GM19395 (cell line): ENCODE results near the gene UBALD2.
"Not testable (repeated sequence)": the region's sequence is repeated elsewhere in the genome, so short reads cannot be mapped to it uniquely, and the experiment has no call there.

Source experiments
- ATAC-seq: cut with Tn5 transposase; IDR thresholded peaks from one replicate; pipeline ENCODE4 v1.9.1; 2021; ENCODE audit warnings: mild to moderate bottlenecking, moderate library complexity; ENCODE audit not compliant: unreplicated experiment

UBALD2 gene

DNA sequence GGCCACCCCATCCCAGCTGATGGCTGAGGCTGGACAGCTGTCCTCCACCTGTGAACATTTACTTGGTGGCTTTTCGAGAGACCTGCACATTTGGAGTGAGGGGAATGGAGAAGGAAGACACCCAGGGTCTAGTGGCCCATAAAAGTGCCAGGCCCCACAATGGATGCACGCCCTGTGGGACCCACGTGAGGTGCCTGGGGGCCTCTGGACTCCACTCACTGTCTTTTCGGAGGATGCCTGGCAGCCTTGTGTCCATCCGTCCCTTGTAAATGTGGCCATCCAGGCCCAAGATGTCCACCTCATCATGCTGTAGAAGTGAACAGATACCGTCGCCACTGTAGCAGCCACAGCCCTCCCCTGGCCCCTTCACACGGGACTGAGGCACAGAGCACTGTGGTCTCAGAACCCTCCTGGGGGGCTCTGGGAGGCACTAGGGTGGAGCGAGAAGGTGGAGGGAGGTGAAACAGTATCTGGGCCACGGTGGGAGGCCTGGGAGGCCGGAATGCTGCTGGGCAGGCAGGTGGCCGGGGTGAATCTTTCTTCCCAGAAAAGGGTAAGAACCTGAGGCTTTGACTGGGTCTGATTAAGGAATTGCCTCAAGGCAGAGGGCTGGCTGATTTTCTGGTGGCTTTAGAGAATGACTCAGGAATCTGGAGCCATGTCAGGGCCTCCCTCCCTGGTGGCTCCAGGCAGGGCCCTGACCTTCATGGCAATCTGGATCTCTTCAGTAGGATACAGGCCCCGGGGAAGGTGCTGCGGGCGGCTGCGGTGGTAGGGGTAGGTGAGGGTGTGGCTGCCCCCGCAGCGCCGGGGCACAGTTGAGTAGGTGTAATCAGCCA is 11.5 kb downstream of the UBALD2 start:
- no peak for ATAC-seq

DNA sequence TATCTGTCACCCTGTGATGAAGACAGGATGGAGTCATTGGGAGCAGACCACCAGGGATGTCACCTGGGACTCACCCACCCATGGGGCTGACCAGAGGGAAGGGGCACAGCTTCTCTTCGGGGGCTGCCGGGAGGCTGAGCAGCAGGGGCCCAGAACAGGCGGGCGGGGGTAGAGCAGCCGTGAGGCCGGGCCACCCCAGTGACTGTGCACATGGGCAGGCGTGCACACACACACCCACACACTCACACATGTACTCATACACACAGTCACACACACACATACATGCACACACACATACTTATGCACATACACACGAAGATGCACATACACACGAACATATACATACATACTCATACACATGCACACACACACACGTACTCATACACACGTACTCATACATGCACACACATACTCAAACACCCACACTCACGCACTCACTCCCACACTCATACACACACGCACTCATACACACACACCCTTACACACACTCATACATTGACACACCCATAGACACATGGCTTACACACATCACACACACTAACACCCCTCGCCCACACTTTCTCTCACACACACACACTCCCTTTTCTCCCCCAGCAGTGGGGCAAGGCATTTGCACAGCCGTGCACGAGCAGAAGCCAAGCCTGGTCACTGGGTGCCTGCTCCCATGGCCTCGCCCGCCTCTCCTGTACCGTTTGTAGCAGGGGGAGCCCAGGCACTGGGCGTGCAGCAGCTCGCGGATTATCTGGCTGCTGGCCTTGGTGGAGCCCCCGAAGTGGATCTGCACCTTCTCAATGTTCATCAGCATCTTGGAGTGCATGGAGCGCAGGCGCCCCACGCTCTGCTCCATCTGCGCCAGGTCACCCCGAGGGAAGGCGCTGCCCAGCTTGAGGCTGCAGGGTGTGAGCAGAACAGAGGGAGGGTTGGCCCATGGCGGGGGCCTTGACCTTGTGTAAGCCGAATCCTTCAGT is 12.4 kb downstream of the UBALD2 start:
- no peak for ATAC-seq

- ATAC-seq = no peak
These were observed 13.2 kb downstream of the UBALD2 start for GRCh38 chr17:76278268-76278908.

DNA sequence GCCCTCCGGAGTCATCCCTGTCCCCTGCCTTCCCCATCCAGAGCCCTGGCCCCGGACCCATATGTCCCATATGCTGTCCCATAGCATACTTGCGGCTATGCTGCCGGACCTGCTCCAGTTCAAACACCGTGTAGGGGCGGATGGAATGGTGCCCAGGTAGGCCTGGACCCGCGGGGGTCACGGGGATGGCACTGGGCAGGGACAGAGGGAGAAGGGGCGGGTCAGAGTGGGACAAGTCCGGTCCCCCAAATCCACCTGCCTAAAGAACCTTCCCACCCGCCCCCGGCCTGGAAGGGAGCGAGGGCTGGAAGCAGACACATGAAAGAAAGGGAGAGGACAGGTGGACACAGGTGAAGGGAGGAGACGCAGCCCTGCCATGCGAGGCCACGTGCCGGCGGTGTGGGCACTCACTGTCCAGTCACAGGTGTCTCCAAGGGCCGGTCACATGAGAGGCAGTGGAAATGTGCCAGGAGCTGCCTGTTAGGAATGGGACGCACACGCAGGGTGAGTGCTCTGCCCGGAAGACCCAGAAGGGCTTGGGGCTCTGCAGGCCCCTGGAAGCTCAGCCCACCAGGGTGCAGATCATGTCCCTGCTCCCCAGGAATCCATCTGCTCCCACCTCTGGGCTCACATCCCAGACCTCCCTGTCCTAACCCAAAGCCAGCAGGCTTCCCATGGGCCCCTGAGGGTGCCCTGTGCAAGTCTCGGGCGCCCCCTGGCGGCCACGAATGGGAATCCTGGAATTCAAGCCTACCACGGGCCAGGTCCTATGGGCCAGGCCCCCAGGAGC is 14.0 kb downstream of the UBALD2 start:
- ATAC-seq = peak; percentile 62

DNA sequence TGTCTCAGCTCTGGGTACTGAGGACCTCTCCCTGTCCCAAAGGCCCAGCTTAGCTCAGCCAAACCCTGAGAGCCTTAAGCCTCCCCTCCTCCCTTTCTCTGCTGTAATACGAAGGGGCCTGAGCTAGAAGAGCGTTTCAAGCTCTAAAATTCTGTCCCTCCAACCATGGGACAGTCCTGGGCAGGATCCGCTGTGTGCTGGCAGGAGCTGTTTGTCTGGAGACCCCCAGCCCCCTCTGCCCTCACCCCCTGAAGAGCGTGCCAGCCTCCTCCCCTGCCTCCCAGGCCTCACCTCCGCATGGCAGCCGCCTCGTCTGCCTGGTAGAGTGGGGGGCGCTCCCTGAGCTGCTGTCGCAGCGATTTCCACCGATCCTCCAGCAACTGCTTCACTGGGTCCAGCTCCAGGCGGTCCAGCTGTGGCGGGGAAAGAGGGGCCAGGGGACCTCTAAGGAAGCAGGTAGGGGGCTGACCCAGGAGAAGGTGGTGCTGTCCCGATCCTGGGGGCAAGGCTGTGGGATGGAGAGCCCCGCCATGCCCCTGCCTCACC is 14.7 kb downstream of the UBALD2 start:
- no peak for ATAC-seq

DNA sequence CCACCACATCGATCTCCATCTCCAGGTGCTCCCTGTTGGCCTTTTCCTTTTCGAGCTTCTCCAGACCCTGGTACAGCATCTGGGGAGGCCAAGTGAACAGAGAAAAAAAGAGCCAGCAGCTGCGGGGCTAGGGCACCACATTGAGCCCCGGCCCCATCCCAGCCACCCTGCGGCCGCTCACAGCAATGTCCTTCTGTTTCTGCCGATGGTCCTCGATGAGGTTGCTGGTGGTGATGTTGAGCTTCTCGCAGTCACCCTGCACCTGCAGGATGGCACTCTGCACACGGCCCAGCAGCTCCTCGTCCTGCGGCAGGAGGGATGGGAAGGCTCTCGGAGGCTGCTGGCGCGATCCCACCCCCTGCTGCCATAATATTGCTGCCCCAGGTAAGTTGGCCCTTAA is 15.5 kb downstream of the UBALD2 start:
- ATAC-seq = no peak

DNA sequence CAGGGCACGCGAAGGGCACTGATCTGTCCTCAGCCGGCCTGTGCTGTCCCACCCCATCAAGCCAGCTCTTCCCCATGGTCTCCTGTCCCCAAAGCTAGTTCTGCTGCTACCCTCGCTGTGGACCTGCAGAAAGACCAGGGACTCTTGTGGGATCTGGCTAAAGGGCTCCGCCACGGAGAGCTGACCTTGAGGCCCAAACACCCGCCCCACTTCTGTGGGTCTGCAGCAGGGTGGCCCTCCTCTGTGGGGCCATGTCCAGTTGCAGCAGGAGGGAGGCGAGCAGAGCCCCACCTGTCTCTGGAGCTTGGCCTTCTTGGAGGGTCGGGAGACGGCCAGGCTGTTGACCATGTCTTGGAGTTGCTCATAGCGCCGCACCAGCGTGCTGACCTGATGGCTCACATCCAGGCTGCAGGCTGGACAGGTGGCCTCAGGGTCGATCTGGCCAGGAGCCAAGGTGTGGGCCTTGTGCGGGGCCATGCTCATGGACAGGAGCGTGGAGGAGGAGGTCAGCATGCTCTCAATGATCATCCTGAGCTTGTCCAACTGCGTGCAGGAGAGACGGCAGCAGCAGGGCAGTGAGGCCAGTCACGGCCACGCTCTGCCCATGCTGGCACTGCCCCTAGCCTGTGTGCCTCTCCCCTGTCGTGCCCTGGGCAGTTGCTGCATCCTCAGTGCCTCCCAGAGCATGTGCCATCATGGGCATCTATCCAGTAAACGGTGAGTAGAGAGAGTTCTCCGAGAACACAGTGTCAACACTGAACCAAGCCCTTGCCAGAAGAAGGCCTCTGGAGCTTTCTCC is 16.6 kb downstream of the UBALD2 start:
- ATAC-seq = no peak

- ATAC-seq = no peak
These were observed 27.4 kb downstream of the UBALD2 start for GRCh38 chr17:76292567-76292966.

- no peak for ATAC-seq
These were observed 28.0 kb downstream of the UBALD2 start for GRCh38 chr17:76293106-76293505.

DNA sequence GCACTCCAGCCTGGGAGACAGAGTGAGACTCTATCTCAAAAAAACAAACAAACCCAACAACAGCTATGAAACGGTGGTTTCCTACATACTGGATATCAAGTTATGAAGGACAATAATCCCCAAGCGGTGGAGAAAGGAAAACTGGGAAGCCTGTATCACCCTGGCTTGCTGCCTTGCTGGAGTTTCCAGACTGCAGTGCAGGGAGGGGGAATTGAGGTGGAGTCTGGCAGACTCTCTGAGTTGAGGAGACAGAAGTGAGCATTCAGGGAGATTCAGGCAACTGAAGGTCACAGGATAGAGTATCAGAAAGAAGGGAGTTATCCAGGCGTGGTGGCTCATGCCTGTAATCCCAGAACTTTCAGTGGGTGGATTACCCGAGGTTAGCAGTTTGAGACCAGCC is 31.0 kb downstream of the UBALD2 start:
- ATAC-seq = no peak

DNA sequence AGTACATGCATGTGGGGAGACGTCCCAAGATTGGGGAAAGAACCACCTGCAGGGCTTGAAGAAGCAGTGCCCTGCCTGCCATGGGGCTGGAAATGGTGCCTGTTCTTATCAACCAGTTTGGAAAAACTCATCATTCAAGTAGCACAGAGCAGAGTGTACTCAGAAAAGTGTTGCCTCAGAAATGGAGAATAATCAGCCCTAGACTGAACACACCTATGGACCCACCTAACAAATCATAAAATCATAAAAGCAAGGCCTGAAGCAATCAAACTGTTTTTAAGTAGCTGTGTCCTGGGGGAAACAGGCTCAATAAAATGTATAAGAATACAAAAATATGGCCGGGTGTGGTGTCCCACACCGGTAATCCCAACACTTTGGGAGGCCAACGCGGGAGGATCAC is 31.7 kb downstream of the UBALD2 start:
- no peak for ATAC-seq

DNA sequence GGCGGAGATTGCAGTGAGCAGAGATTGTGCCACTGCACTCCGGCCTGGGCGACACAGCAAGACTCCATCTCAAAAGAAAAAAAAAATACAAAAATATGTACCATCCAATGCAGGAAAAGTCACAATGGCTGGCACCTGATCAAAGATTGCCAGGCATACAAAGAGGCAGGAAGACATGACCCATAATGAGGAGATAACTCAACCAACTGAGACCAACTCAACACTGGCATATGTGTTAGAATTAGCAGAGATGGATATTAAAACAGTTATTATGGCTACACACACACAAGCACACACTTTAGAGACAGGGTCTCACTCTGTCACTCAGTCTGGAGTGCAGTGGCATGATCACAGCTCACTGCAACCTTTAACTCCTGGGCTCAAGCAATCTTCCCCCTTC is 32.3 kb downstream of the UBALD2 start:
- no peak for ATAC-seq

- no peak for ATAC-seq
These were observed 39.3 kb downstream of the UBALD2 start for GRCh38 chr17:76304226-76305134.

GRCh38 chr17:76305135-76305454 is 39.9 kb downstream of the UBALD2 start:
- ATAC-seq = not testable (repeated sequence)

DNA sequence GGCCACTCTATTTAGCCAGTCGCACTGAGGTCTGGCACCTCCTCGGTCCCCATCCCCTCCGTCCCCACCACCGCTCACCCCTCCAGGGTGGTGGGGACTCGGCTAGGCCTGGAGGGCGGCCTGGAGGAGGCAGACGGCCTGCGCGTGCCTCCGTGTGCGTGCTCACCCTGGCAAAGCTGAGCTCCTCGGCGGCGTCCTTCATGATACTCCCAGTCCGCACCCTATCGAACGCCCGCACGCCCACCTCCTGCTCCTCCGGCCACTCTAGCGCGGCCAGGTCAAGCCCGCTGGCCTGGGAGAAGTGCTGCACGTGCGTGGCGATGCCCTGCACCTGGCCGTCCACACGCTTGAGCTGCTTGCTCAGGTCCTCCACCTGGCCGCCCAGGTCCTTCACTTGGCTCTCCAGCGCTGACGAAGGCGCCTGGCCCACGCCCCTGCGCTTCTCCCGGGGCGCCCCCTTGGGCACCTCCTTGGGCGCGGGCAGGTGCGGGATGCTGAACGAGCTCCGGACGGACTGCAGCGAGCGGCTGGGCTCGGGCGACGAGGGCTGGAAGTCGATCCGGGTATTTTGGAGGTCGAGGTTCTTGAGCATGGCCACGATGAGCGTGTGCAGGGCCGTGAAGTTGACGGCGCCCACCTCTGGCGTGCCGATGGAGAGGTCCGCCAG is 42.3 kb downstream of the UBALD2 start:
- ATAC-seq = no peak

DNA sequence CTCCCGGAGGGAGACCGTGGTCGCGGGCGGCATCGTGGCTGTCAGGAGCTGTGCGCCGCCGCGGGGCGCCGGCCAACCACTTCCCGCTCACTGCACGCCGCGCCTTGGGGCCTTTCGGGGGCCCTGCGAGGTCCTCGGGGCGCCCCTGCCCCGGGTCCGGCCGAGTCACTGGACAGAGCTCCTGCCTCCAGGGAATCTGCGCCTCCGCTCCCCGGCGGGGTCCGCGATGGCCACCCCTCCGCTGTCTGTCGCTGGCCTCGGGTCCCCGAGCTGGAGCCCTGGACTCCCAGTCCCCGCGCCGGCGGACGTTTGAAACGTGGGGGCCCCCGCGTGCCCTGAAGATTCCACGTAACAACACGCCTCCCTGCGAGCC is 42.8 kb downstream of the UBALD2 start, which contains the start of gene QRICH2:
QRICH2 (minus strand) TSS at position 311 of the 373 bp plus-strand sequence; CDS start at position 33, 278 bp downstream.
- no peak for ATAC-seq

DNA sequence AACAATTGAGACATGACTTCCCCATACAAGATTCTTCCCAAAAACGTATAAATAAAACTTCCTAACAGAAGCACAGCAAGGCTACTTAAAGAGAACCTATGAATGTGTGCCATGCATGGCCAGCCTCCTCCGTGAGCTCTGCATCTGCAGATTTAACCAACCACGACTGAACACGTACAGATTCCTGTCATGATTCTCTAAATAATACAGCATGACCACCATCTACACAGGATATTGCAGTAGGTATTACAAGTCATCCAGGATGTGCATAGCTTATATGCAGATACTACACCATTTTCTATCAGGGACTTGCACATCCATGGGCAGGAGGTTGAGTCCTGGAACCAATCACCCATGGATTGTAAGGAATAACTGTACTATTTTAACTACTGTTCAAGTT is 44.3 kb downstream of the UBALD2 start:
- no peak for ATAC-seq

GRCh38 chr17:76312735-76313134 is 47.6 kb downstream of the UBALD2 start:
- ATAC-seq = no peak
